K562 (cell line): ENCODE results near the gene CLASP2. TPM values are rescaled to one million over a fixed set of nuclear protein-coding genes. Genes with fewer than 3 reads are reported as not detected.

Experiments used
- ARNT ChIP-seq, 2 experiments: fragments of 450-650 bp; IDR thresholded peaks; 2 replicates each; pipeline ENCODE4 v1.6.1; 2016; ENCODE audit warnings: mild to moderate bottlenecking in 1 of 2
- BACH1 ChIP-seq: fragments of 200-800 bp; sonication (Bioruptor generic); IDR thresholded peaks from 2 replicates; pipeline ENCODE4 v1.6.1; 2016; ENCODE audit warnings: missing genetic modification characterization, missing compliant biosample characterization
- BCLAF1 ChIP-seq, 2 experiments: fragments of 450-650 bp in 1 of 2; IDR thresholded peaks; 2 replicates each; pipeline ENCODE4 v1.6.1; 2011 to 2017; ENCODE audit warnings: low read depth in 2 of 2, antibody characterized with exemption in 1 of 2, borderline replicate concordance in 1 of 2, low read length in 1 of 2, mild to moderate bottlenecking in 1 of 2, mixed read lengths in 1 of 2; ENCODE audit not compliant: control insufficient read depth in 1 of 2
- CBFA2T3 ChIP-seq: fragments of 450-650 bp; IDR thresholded peaks from 2 replicates; pipeline ENCODE4 v1.6.1; 2017
- HDAC1 ChIP-seq, 2 experiments: fragments of 450-650 bp; IDR thresholded peaks; 2 replicates each; pipeline ENCODE4 v1.6.1; 2016 to 2017; ENCODE audit warnings: inconsistent platforms in 1 of 2, mild to moderate bottlenecking in 1 of 2, moderate library complexity in 1 of 2
- HMGN3 ChIP-seq: IDR thresholded peaks from 2 replicates; pipeline ENCODE4 v1.6.1; 2011; ENCODE audit warnings: borderline replicate concordance, low read depth, mild to moderate bottlenecking, mixed read lengths, low read length; ENCODE audit not compliant: insufficient read length; ENCODE audit errors: extremely low read depth
- ILF3 ChIP-seq: fragments of 450-650 bp; IDR thresholded peaks from 2 replicates; pipeline ENCODE4 v1.6.1; 2018; ENCODE audit warnings: antibody characterized with exemption, mild to moderate bottlenecking, moderate library complexity, borderline replicate concordance
- L3MBTL2 ChIP-seq: fragments of 450-650 bp; IDR thresholded peaks from 2 replicates; pipeline ENCODE4 v1.6.1; 2016; ENCODE audit warnings: mild to moderate bottlenecking, moderate library complexity
- MAZ ChIP-seq, 2 experiments: fragments of 450-650 bp in 1 of 2; sonication (generic) in 1 of 2; formaldehyde crosslinking; IDR thresholded peaks in 1 of 2; conservative IDR thresholded peaks in 1 of 2; 2 replicates each; pipeline versions ENCODE4 v1.4.0 to v1.5.0; 2020; ENCODE audit warnings: mild to moderate bottlenecking in 1 of 2, missing genetic modification reagents in 1 of 2
- MIER1 ChIP-seq: fragments of 450-650 bp; IDR thresholded peaks from 2 replicates; pipeline ENCODE4 v1.6.1; 2016; ENCODE audit warnings: antibody characterized with exemption, mild to moderate bottlenecking, low read depth
- NFYB ChIP-seq: IDR thresholded peaks from 2 replicates; pipeline ENCODE4 v1.6.1; 2011; ENCODE audit warnings: mild to moderate bottlenecking, moderate library complexity; ENCODE audit not compliant: insufficient read length; ENCODE audit errors: extremely low read depth
- POU5F1 ChIP-seq: fragments of 150-350 bp; IDR thresholded peaks from 2 replicates; pipeline ENCODE4 v1.6.1; 2014; ENCODE audit warnings: borderline replicate concordance, low read length, low read depth, mild to moderate bottlenecking; ENCODE audit not compliant: partially characterized antibody
- RBM17 ChIP-seq: fragments of 200-400 bp; formaldehyde crosslinking; IDR thresholded peaks from 2 replicates; pipeline ENCODE4 v1.6.1; 2017; ENCODE audit warnings: low read depth, mild to moderate bottlenecking, low read length, borderline replicate concordance
- SIX5 ChIP-seq, 2 experiments: IDR thresholded peaks; 2 replicates each; pipeline ENCODE4 v1.6.1; 2011; ENCODE audit warnings: low read length in 2 of 2, borderline replicate concordance in 1 of 2, low read depth in 1 of 2, mild to moderate bottlenecking in 1 of 2, moderate library complexity in 1 of 2; ENCODE audit not compliant: insufficient read depth in 1 of 2
- SMARCE1 ChIP-seq: fragments of 450-650 bp; IDR thresholded peaks from 2 replicates; pipeline ENCODE4 v1.7.1; 2016; ENCODE audit warnings: mild to moderate bottlenecking
- SREBF2 ChIP-seq: sonication (generic); formaldehyde crosslinking; IDR thresholded peaks from 2 replicates; pipeline ENCODE4 v1.4.0; 2020; ENCODE audit warnings: mild to moderate bottlenecking, missing genetic modification reagents
- TEAD1 ChIP-seq, 2 experiments: fragments of 450-650 bp in 1 of 2; sonication (generic) in 1 of 2; formaldehyde crosslinking; IDR thresholded peaks; 2 replicates each; pipeline versions ENCODE4 v1.4.0 to v1.8.0; 2020 to 2022; ENCODE audit warnings: mild to moderate bottlenecking in 2 of 2, missing genetic modification reagents in 1 of 2
- TRIM28 ChIP-seq: fragments of 450-650 bp; IDR thresholded peaks from 2 replicates; pipeline ENCODE4 v1.6.1; 2017
- ZBTB34 ChIP-seq: fragments of 250-450 bp; sonication (Bioruptor Pico); IDR thresholded peaks from 2 replicates; pipeline ENCODE4 v1.8.0; 2021; ENCODE audit warnings: mild to moderate bottlenecking, moderate library complexity
- ZC3H4 ChIP-seq: sonication (generic); formaldehyde crosslinking; IDR thresholded peaks from 2 replicates; pipeline ENCODE4 v1.9.0; 2021; ENCODE audit warnings: missing genetic modification reagents, borderline replicate concordance
- ZNF239 ChIP-seq: fragments of 250-450 bp; sonication (Bioruptor Pico); IDR thresholded peaks from 2 replicates; pipeline ENCODE4 v1.4.0; 2020; ENCODE audit warnings: mild to moderate bottlenecking
- ZNF780A ChIP-seq: fragments of 250-450 bp; sonication (Bioruptor Pico); IDR thresholded peaks from 2 replicates; pipeline ENCODE4 v1.5.0; 2021; ENCODE audit warnings: mild to moderate bottlenecking
- ZZZ3 ChIP-seq: fragments of 450-650 bp; IDR thresholded peaks from 2 replicates; pipeline ENCODE4 v1.6.1; 2016; ENCODE audit warnings: antibody characterized with exemption, mild to moderate bottlenecking, moderate library complexity
- polyA plus RNA-seq, 8 experiments: library from polyadenylated mRNA; depleted of rRNA in 4 of 8; stranded (reverse) in 5 of 8; unstranded in 3 of 8; fragments of >200 nt; fragmentation: Nextera tagmentation in 2 of 8; fragmentation: Illumina TruSeq in 1 of 8; extraction: Ambion mirVana in 2 of 8; extraction: Trizol in 1 of 8; gene quantifications; 2 replicates each; pipeline versions ENCODE4 v1.2.1 to v1.2.3, GENCODE V29; 2011 to 2014; ENCODE audit warnings: inconsistent platforms in 1 of 8, missing spikeins in 1 of 8
- total RNA-seq, 7 experiments: library from RNA; depleted of rRNA in 6 of 7; stranded (reverse); fragments of >200 nt in 6 of 7; fragmentation: Illumina TruSeq in 2 of 7; extraction: Trizol in 2 of 7; gene quantifications; 2 replicates each; pipeline versions ENCODE4 v1.2.1 to v1.2.3, GENCODE V29; 2011 to 2021; ENCODE audit warnings: low replicate concordance in 1 of 7

The CLASP2 gene
- total and polyA plus RNA-seq, 9 of the 15 experiments (the other 6 are each of a cell fraction or from before 2014, with no cell fraction given): 13.5 to 107 (median 71.8) TPM

- TF ChIP-seq MAZ (CRISPR knock-in tag; conservative IDR thresholded peaks at IDR 0.05 in 1 of 2, IDR thresholded peaks at IDR 0.05 in 1 of 2) (no peak), SMARCE1 (no peak), ZBTB34 (no peak), SIX5 (IDR thresholded peaks at IDR 0.05; ENCODE audit: borderline replicate concordance in 1 of 2, insufficient read depth in 1 of 2, low read depth in 1 of 2, low read length in 2 of 2) (no peak), HMGN3 (no peak), BACH1 (tag) (no peak), CBFA2T3 (no peak), L3MBTL2 (no peak), HDAC1 (IDR thresholded peaks at IDR 0.05) (0 out of 4 replicates have a peak, but pooled peaks of 1 of the 2 experiments have one; percentile 43), SREBF2 (CRISPR knock-in tag) (no peak), ZZZ3 (no peak), ARNT (IDR thresholded peaks at IDR 0.05) (peak; percentile 16 to 86; a peak in 2 of 4 replicates), ZNF780A (CRISPR knock-in tag) (no peak), ZNF239 (no peak), ZC3H4 (no peak), POU5F1 (no peak), TEAD1 (CRISPR knock-in tag; IDR thresholded peaks at IDR 0.05) (no peak), BCLAF1 (IDR thresholded peaks at IDR 0.05; ENCODE audit: borderline replicate concordance in 1 of 2, control insufficient read depth in 1 of 2, low read depth in 2 of 2, low read length in 1 of 2) (0 out of 4 replicates have a peak, but pooled peaks of 1 of the 2 experiments have one; percentile 40), MIER1 (no peak), NFYB (no peak), RBM17 (no peak), TRIM28 (peak; percentile 98), ILF3 (no peak)
Observed at GRCh38 chr3:33699275-33699674, 18.8 kb downstream of the CLASP2 start (continued).
